WTC11 (cell line): Measurements from ENCODE around the gene LRRIQ1. TPM values are rescaled to one million over a fixed set of nuclear protein-coding genes. Genes with fewer than 3 reads are reported as not detected.

ENCODE experiments used
- ATAC-seq: fragments of 200-7000 bp; cut with Tn5 transposase; 2 replicates; pipeline ENCODE4 v1.10.0; 2021; ENCODE audit warnings: mild to moderate bottlenecking, moderate library complexity
- CTCF ChIA-PET: fragments of 300-600 bp; sonication (Branson Sonifier 250); formaldehyde crosslinking; loops from one replicate; lab custom pipeline; 2021; ENCODE audit warnings: antibody characterized with exemption; lab: Charles Lee
- POLR2A ChIA-PET: fragments of 350-600 bp; sonication (Branson Sonifier 250); formaldehyde crosslinking; loops from one replicate; lab custom pipeline; 2021; ENCODE audit warnings: antibody characterized with exemption; lab: Charles Lee
- DNase-seq: peaks from one replicate; pipeline ENCODE4 v3.0.0; 2021; ENCODE audit warnings: low spot score
- H3K27ac Mint-ChIP-seq: 2 replicates; pipeline ENCODE4 v1.8.0; 2021; ENCODE audit warnings: mixed read lengths
- H3K27me3 Mint-ChIP-seq: 2 replicates; pipeline ENCODE4 v1.8.0; 2021; ENCODE audit warnings: low read depth, mild to moderate bottlenecking, moderate library complexity, mixed read lengths
- H3K36me3 Mint-ChIP-seq: 2 replicates; pipeline ENCODE4 v1.8.0; 2021; ENCODE audit warnings: mixed read lengths
- H3K4me1 Mint-ChIP-seq: 2 replicates; pipeline ENCODE4 v1.8.0; 2022; ENCODE audit warnings: mixed read lengths
- H3K4me3 Mint-ChIP-seq: 2 replicates; pipeline ENCODE4 v1.8.0; 2021; ENCODE audit warnings: mild to moderate bottlenecking, moderate library complexity, mixed read lengths
- H3K9me3 Mint-ChIP-seq: 2 replicates; pipeline ENCODE4 v1.8.0; 2021; ENCODE audit warnings: mixed read lengths
- CBFB ChIP-seq: sonication (generic); formaldehyde crosslinking; IDR thresholded peaks from 2 replicates; pipeline ENCODE4 v1.8.1; 2022; ENCODE audit warnings: mild to moderate bottlenecking, low read depth, missing genetic modification reagents
- CREB1 ChIP-seq: sonication (generic); formaldehyde crosslinking; IDR thresholded peaks from 2 replicates; pipeline ENCODE4 v1.8.0; 2023; ENCODE audit warnings: mild to moderate bottlenecking, missing genetic modification reagents
- ESRRA ChIP-seq: sonication (generic); formaldehyde crosslinking; IDR thresholded peaks from 2 replicates; pipeline ENCODE4 v1.8.1; 2022; ENCODE audit warnings: mild to moderate bottlenecking, missing genetic modification reagents, borderline replicate concordance
- NR3C1 ChIP-seq: sonication (generic); formaldehyde crosslinking; conservative IDR thresholded peaks from 2 replicates; pipeline ENCODE4 v1.8.1; 2023; ENCODE audit warnings: low read depth, mild to moderate bottlenecking, missing genetic modification reagents
- OVOL2 ChIP-seq: fragments of 250-450 bp; sonication (Bioruptor Pico); IDR thresholded peaks from 2 replicates; pipeline ENCODE4 v1.9.0; 2021; ENCODE audit warnings: mild to moderate bottlenecking, borderline replicate concordance
- TCF7 ChIP-seq: sonication (generic); formaldehyde crosslinking; IDR thresholded peaks from 2 replicates; pipeline ENCODE4 v1.8.0; 2022; ENCODE audit warnings: mild to moderate bottlenecking, low read depth, missing genetic modification reagents, moderate library complexity
- ZNF232 ChIP-seq: sonication (generic); formaldehyde crosslinking; IDR thresholded peaks from 2 replicates; pipeline ENCODE4 v1.8.0; 2022; ENCODE audit warnings: mild to moderate bottlenecking, missing genetic modification reagents
- total RNA-seq: library from RNA; stranded (reverse); gene quantifications from 3 replicates; pipeline ENCODE4 v1.2.3, GENCODE V29; 2021
- TF ChIP-seq, protein P1 (sequence below): sonication (generic); formaldehyde crosslinking; IDR thresholded peaks from 2 replicates; pipeline ENCODE4 v1.8.1; 2022; ENCODE audit warnings: missing genetic modification reagents, borderline replicate concordance
- TF ChIP-seq, protein P2 (sequence below): sonication (generic); formaldehyde crosslinking; IDR thresholded peaks from 2 replicates; pipeline ENCODE4 v1.8.0; 2022; ENCODE audit warnings: mild to moderate bottlenecking, missing genetic modification reagents
- TF ChIP-seq, protein P3 (sequence below): fragments of 200-600 bp; IDR thresholded peaks from 2 replicates; pipeline ENCODE4 v1.8.0; 2022; ENCODE audit warnings: antibody characterized with exemption
- TF ChIP-seq, protein P4 (sequence below): sonication (generic); formaldehyde crosslinking; IDR thresholded peaks from 2 replicates; pipeline ENCODE4 v1.8.1; 2023; ENCODE audit warnings: mild to moderate bottlenecking, missing genetic modification reagents, borderline replicate concordance
- TF ChIP-seq, protein P5 (sequence below): sonication (generic); formaldehyde crosslinking; IDR thresholded peaks from 2 replicates; pipeline ENCODE4 v1.8.0; 2023; ENCODE audit warnings: missing genetic modification reagents

LRRIQ1 gene
- total RNA-seq, 1 experiment from 2014 or later = 1.3 TPM

DNA sequence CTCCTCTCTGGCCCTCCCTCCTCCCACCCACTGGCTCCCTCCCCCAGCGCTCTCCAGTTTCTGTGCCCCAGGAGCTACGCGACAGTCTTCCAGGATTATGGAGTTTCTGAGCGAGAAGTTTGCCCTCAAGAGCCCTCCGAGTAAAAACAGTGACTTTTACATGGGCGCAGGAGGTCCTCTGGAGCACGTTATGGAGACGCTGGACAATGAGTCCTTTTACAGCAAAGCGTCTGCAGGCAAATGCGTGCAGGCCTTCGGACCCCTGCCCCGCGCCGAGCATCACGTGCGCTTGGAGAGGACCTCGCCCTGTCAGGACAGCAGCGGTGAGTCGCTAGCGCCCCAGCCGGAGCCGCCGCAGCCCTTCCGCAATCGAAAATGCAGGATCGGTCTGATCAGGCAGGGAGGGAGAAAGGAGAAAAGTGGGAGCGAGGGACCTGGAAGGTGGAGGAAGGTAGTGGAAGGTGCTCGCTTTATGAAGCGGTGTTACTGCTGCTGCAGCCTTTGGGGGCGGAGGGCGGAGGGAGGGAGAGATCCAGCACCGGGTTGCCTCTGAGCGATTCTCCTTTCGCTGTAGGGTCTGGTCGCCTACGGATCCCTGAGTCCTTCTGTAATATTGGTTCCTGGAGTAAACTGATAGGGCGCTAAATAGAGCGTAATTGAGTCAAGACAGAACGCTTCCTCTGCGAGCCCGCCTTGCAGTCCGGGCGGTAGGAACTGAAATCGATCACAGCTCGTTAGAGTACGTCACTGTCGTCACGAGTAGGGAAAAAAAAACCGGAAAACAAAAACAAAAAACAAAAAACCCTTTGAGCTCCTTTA, 244.2 kb downstream of the LRRIQ1 start, which contains the start of gene ALX1 (continued):
- TF ChIP-seq, protein P1, sequence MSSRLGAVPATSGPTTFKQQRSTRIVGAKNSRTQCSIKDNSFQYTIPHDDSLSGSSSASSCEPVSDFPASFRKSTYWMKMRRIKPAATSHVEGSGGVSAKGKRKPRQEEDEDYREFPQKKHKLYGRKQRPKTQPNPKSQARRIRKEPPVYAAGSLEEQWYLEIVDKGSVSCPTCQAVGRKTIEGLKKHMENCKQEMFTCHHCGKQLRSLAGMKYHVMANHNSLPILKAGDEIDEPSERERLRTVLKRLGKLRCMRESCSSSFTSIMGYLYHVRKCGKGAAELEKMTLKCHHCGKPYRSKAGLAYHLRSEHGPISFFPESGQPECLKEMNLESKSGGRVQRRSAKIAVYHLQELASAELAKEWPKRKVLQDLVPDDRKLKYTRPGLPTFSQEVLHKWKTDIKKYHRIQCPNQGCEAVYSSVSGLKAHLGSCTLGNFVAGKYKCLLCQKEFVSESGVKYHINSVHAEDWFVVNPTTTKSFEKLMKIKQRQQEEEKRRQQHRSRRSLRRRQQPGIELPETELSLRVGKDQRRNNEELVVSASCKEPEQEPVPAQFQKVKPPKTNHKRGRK (CRISPR knock-in tag) = no peak
- TF ChIP-seq ZNF232 (0 out of 2 replicates have a peak, but pooled peaks have one; percentile 50), ESRRA (CRISPR knock-in tag) (0 out of 2 replicates have a peak, but pooled peaks have one; percentile 56), CREB1 (CRISPR knock-in tag) (0 out of 2 replicates have a peak, but pooled peaks have one; percentile 39)
- TF ChIP-seq, protein P2, sequence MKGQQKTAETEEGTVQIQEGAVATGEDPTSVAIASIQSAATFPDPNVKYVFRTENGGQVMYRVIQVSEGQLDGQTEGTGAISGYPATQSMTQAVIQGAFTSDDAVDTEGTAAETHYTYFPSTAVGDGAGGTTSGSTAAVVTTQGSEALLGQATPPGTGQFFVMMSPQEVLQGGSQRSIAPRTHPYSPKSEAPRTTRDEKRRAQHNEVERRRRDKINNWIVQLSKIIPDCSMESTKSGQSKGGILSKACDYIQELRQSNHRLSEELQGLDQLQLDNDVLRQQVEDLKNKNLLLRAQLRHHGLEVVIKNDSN (CRISPR knock-in tag) = peak; percentile 91
- TF ChIP-seq, protein P3, sequence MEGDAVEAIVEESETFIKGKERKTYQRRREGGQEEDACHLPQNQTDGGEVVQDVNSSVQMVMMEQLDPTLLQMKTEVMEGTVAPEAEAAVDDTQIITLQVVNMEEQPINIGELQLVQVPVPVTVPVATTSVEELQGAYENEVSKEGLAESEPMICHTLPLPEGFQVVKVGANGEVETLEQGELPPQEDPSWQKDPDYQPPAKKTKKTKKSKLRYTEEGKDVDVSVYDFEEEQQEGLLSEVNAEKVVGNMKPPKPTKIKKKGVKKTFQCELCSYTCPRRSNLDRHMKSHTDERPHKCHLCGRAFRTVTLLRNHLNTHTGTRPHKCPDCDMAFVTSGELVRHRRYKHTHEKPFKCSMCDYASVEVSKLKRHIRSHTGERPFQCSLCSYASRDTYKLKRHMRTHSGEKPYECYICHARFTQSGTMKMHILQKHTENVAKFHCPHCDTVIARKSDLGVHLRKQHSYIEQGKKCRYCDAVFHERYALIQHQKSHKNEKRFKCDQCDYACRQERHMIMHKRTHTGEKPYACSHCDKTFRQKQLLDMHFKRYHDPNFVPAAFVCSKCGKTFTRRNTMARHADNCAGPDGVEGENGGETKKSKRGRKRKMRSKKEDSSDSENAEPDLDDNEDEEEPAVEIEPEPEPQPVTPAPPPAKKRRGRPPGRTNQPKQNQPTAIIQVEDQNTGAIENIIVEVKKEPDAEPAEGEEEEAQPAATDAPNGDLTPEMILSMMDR = no peak

DNA sequence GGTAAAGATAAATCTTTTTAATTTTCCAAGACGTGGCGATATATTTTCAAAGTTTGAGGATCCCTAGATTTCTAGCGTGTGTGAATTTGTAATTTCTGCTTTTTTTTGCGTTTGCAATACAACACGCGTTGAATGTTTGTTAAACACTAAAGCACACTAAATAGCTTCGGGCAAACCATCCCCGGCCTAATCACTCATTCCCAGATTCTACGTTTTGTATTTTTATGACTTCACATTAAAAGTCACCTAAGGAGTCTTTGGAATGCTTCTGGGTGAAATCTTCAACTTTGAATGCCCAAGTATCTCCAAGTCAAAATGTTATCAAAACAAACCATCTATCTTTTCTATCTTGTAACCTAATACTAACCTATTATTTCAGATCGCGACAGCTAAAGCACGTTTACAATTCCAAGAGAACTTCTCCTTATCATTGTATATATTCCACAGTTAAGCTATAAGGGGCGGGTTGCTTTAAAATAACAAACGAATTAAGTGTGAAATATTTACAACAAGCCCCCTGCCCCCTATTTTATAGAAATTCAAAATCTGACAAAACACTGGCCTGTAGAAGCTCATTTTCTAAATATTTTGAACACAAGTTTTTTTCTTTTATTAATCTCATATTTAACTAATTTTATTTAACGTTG, 245.0 kb downstream of the LRRIQ1 start:
- H3K9me3 Mint-ChIP-seq = no peaks in the 10 kb centered on the region
- CTCF ChIA-PET = interaction anchor here (0.9 to 1.0 kb wide), 2 partner anchors 43 to 204 kb away, joined by 3 read pairs; no protein-coding TSS in a partner anchor
- H3K4me3 Mint-ChIP-seq = peak overlapping the region; percentile 98
- H3K36me3 Mint-ChIP-seq = no peaks in the 10 kb centered on the region
- TF ChIP-seq, protein P4, sequence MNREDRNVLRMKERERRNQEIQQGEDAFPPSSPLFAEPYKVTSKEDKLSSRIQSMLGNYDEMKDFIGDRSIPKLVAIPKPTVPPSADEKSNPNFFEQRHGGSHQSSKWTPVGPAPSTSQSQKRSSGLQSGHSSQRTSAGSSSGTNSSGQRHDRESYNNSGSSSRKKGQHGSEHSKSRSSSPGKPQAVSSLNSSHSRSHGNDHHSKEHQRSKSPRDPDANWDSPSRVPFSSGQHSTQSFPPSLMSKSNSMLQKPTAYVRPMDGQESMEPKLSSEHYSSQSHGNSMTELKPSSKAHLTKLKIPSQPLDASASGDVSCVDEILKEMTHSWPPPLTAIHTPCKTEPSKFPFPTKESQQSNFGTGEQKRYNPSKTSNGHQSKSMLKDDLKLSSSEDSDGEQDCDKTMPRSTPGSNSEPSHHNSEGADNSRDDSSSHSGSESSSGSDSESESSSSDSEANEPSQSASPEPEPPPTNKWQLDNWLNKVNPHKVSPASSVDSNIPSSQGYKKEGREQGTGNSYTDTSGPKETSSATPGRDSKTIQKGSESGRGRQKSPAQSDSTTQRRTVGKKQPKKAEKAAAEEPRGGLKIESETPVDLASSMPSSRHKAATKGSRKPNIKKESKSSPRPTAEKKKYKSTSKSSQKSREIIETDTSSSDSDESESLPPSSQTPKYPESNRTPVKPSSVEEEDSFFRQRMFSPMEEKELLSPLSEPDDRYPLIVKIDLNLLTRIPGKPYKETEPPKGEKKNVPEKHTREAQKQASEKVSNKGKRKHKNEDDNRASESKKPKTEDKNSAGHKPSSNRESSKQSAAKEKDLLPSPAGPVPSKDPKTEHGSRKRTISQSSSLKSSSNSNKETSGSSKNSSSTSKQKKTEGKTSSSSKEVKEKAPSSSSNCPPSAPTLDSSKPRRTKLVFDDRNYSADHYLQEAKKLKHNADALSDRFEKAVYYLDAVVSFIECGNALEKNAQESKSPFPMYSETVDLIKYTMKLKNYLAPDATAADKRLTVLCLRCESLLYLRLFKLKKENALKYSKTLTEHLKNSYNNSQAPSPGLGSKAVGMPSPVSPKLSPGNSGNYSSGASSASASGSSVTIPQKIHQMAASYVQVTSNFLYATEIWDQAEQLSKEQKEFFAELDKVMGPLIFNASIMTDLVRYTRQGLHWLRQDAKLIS (CRISPR knock-in tag) = no peak
- TF ChIP-seq, protein P5, sequence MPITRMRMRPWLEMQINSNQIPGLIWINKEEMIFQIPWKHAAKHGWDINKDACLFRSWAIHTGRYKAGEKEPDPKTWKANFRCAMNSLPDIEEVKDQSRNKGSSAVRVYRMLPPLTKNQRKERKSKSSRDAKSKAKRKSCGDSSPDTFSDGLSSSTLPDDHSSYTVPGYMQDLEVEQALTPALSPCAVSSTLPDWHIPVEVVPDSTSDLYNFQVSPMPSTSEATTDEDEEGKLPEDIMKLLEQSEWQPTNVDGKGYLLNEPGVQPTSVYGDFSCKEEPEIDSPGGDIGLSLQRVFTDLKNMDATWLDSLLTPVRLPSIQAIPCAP (CRISPR knock-in tag) = no peak
- no peak for TF ChIP-seq TCF7 (CRISPR knock-in tag)
- no peak for TF ChIP-seq NR3C1 (CRISPR knock-in tag)
- no peak for TF ChIP-seq OVOL2
- TF ChIP-seq CBFB (CRISPR knock-in tag) = no peak
- no peak for ATAC-seq
- H3K4me1 Mint-ChIP-seq = peaks cover 30% of the 10 kb centered on the region
- no peak for DNase-seq
- peak overlapping the region; percentile 99 for H3K27ac Mint-ChIP-seq
- H3K27me3 Mint-ChIP-seq = peaks cover 59% of the 10 kb centered on the region
- POLR2A ChIA-PET = no interaction called here
